ENCODE results near the gene IL17C. TPM values are rescaled to one million over a fixed set of nuclear protein-coding genes. Genes with fewer than 3 reads are reported as not detected.
"Not testable (repeated sequence)": the region's sequence is repeated elsewhere in the genome, so short reads cannot be mapped to it uniquely, and the experiment has no call there.

Gene IL17C
- total RNA-seq, 4 donors from 2014 or later = not detected

GRCh38 chr16:88608076-88608475 is 30.3 kb upstream of the IL17C start:
- no peaks in the 10 kb centered on the region for H3K36me3 ChIP-seq
- no peak overlapping the region for H3K27ac ChIP-seq
- no peaks in the 10 kb centered on the region for H3K9me3 ChIP-seq
- TF ChIP-seq POLR2A (IDR thresholded peaks at IDR 0.05) = no peak
- no peak for TF ChIP-seq CTCF (IDR thresholded peaks at IDR 0.05)
- no peaks in the 10 kb centered on the region for H3K4me1 ChIP-seq
- intact Hi-C loops (cut with DNase I; ENCODE audit: low total_unique reads) = no loop called here
- no peak for DNase-seq
- no peaks in the 10 kb centered on the region for H3K27me3 ChIP-seq
- H3K4me3 ChIP-seq = no peak overlapping the region

- H3K4me1 ChIP-seq; H3K27ac ChIP-seq; DNase-seq; H3K36me3 ChIP-seq; H3K4me3 ChIP-seq; H3K9me3 ChIP-seq; H3K27me3 ChIP-seq; intact Hi-C loops (cut with DNase I; ENCODE audit: low total_unique reads): not testable (repeated sequence)
Observed at GRCh38 chr16:88609426-88609825, 28.9 kb upstream of the IL17C start.

GRCh38 chr16:88610080-88610479 is 28.3 kb upstream of the IL17C start:
- H3K36me3 ChIP-seq = no peaks in the 10 kb centered on the region
- no peaks in the 10 kb centered on the region for H3K4me1 ChIP-seq
- DNase-seq = no peak
- H3K27ac ChIP-seq = no peak overlapping the region
- no peak overlapping the region for H3K4me3 ChIP-seq
- H3K9me3 ChIP-seq = no peaks in the 10 kb centered on the region
- TF ChIP-seq POLR2A (IDR thresholded peaks at IDR 0.05) (no peak), CTCF (IDR thresholded peaks at IDR 0.05) (no peak)
- no peaks in the 10 kb centered on the region for H3K27me3 ChIP-seq
- intact Hi-C loops (cut with DNase I; ENCODE audit: low total_unique reads) = no loop called here

GRCh38 chr16:88610909-88611812 is 27.2 kb upstream of the IL17C start:
- Histone ChIP-seq H3K27me3 (no peaks in the 10 kb centered on the region), H3K27ac (no peak overlapping the region), H3K4me3 (no peak overlapping the region), H3K9me3 (no peaks in the 10 kb centered on the region), H3K4me1 (no peaks in the 10 kb centered on the region), H3K36me3 (no peaks in the 10 kb centered on the region)
- no peak for DNase-seq
- no peak for TF ChIP-seq POLR2A (IDR thresholded peaks at IDR 0.05)
- no peak for TF ChIP-seq CTCF (IDR thresholded peaks at IDR 0.05)
- intact Hi-C loops (cut with DNase I; ENCODE audit: low total_unique reads) = no loop called here

GRCh38 chr16:88613293-88613692 is 25.1 kb upstream of the IL17C start:
- H3K27ac ChIP-seq = no peak overlapping the region
- no peaks in the 10 kb centered on the region for H3K27me3 ChIP-seq
- intact Hi-C loops (cut with DNase I; ENCODE audit: low total_unique reads) = no loop called here

More at GRCh38 chr16:88613293-88613692, 25.1 kb upstream of the IL17C start:
- Histone ChIP-seq H3K4me3 (no peak overlapping the region), H3K4me1 (no peaks in the 10 kb centered on the region), H3K9me3 (no peaks in the 10 kb centered on the region), H3K36me3 (no peaks in the 10 kb centered on the region)
- no peak for DNase-seq
- TF ChIP-seq CTCF (IDR thresholded peaks at IDR 0.05) = no peak
- TF ChIP-seq POLR2A (IDR thresholded peaks at IDR 0.05) = no peak

All from uterus (tissue), 4 donors.